Measurements from ENCODE around the gene JOSD1. TPM values are rescaled to one million over a fixed set of nuclear protein-coding genes. Genes with fewer than 3 reads are reported as not detected.

Gene JOSD1
- total RNA-seq, 2 experiments from 2014 or later, result 303 to 307 TPM

DNA sequence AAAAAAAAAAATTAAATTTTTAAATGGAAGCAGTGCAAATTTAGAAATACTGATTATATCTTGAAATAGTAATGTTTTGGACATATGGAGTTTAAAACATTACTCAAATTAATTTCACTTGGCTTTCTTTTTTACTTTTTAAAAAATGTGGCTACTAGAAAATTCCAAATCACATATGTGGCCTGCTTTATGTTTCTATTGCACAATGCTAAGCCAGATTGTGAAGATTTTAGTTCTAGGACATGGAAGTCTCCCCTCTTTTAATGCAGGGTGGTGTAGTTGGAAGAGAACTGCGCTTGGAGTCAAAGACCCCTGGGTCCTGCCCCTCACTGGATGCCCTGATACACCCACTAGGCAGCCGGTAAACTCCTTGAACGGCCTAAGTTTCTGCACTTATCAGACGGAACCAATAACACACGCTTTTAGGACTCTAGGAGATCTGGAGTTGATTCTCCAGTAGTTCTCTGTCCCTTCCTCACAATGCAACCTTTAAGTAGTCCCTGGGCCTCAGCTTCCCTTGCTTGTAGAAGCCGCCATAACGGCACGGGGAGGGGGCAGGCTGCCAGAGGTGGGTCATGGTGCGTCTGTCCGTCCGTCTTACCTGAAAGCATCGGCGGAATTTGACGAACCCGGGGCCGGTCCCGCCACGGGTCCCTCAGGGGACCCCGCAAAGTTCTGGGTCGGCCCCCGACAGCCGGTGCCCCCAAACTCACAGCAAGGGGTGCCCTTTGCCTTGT, 45.1 kb downstream of the JOSD1 start:
- TF ChIP-seq, protein P1, sequence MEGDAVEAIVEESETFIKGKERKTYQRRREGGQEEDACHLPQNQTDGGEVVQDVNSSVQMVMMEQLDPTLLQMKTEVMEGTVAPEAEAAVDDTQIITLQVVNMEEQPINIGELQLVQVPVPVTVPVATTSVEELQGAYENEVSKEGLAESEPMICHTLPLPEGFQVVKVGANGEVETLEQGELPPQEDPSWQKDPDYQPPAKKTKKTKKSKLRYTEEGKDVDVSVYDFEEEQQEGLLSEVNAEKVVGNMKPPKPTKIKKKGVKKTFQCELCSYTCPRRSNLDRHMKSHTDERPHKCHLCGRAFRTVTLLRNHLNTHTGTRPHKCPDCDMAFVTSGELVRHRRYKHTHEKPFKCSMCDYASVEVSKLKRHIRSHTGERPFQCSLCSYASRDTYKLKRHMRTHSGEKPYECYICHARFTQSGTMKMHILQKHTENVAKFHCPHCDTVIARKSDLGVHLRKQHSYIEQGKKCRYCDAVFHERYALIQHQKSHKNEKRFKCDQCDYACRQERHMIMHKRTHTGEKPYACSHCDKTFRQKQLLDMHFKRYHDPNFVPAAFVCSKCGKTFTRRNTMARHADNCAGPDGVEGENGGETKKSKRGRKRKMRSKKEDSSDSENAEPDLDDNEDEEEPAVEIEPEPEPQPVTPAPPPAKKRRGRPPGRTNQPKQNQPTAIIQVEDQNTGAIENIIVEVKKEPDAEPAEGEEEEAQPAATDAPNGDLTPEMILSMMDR (IDR thresholded peaks at IDR 0.05), result no peak
- no peak for DNase-seq
- Histone ChIP-seq H3K9me3 (ENCODE audit: control insufficient read depth in 1 of 2, insufficient read depth in 1 of 2, low read length in 2 of 2) (no peaks in the 10 kb centered on the region), H3K27me3 (ENCODE audit: control insufficient read depth in 1 of 2, insufficient read depth in 2 of 2, low read length in 2 of 2) (no peaks in the 10 kb centered on the region), H3K4me3 (ENCODE audit: low read length) (peak overlapping the region; percentile 86), H3K27ac (ENCODE audit: low read depth in 1 of 2, low read length in 2 of 2) (peak overlapping the region; percentile 83 to 94), H3K4me1 (ENCODE audit: insufficient read depth, low read length) (peaks cover 19% of the 10 kb centered on the region), H3K36me3 (ENCODE audit: insufficient read depth, low read length) (no peaks in the 10 kb centered on the region)
- Mint-ChIP-seq H3K27ac (peak overlapping the region; percentile 98), H3K36me3 (ENCODE audit: low read depth) (peaks cover 4% of the 10 kb centered on the region), H3K4me1 (ENCODE audit: low read depth) (peaks cover 23% of the 10 kb centered on the region), H3K27me3 (no peaks in the 10 kb centered on the region), H3K9me3 (no peaks in the 10 kb centered on the region), H3K4me3 (peak overlapping the region; percentile 97)
- CTCF ChIA-PET, result interaction anchor here (5.2 kb wide), 1 partner anchor 25 kb away, joined by 22 read pairs; the partner anchor contains the start of gene TOMM22
- POLR2A ChIA-PET, result interaction anchor here (1.4 kb wide), 1 partner anchor 78 kb away, joined by 5 read pairs; no protein-coding TSS in a partner anchor
- ATAC-seq (ENCODE audit: poor library complexity), result no peak
- intact Hi-C loops (cut with DNase I, micrococcal nuclease), result loop anchor here (1.0 to 10.0 kb wide), 8 partner anchors 26 to 381 kb away; partner anchors contain the start of genes DDX17 (in 1 of the 2), DMC1 (in 1 of the 2), DNAL4 (in 1 of the 2) and GTPBP1 (in 1 of the 2)

DNA sequence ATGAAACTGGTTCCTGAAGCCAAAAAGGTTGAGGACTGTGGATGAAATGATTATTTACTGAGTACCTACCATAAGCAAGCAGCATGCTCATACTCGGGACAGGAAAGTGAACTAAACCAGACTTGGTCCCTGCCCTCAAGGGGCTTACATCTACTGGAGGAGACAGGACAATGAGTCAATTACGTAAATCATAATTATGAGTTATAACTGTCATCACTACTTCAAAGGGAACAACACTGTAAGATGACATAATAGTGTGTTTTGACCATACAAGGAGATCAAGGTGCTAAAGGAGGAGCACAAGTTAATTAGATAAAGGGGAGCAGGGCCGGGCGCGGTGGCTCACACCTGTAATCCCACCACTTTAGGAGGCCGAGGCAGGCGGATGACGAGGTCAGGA, 47.0 kb downstream of the JOSD1 start:
- POLR2A ChIA-PET, result no interaction called here
- Mint-ChIP-seq H3K4me3 (peak overlapping the region; percentile 57), H3K9me3 (no peaks in the 10 kb centered on the region), H3K27ac (no peak overlapping the region), H3K36me3 (ENCODE audit: low read depth) (peaks cover 4% of the 10 kb centered on the region), H3K4me1 (ENCODE audit: low read depth) (peaks cover 23% of the 10 kb centered on the region), H3K27me3 (no peaks in the 10 kb centered on the region)
- CTCF ChIA-PET, result interaction anchor here (0.7 to 5.2 kb wide), 2 partner anchors 27 to 1612 kb away, joined by 3 to 22 read pairs; partner anchors contain the start of gene TOMM22
- H3K36me3 ChIP-seq (ENCODE audit: insufficient read depth, low read length), result no peaks in the 10 kb centered on the region
- H3K27me3 ChIP-seq (ENCODE audit: control insufficient read depth in 1 of 2, insufficient read depth in 2 of 2, low read length in 2 of 2), result no peaks in the 10 kb centered on the region
- H3K27ac ChIP-seq (ENCODE audit: low read depth in 1 of 2, low read length in 2 of 2), result no peak overlapping the region
- TF ChIP-seq, protein P1 (IDR thresholded peaks at IDR 0.05), result no peak
- H3K4me3 ChIP-seq (ENCODE audit: low read length), result no peak overlapping the region
- peaks cover 19% of the 10 kb centered on the region for H3K4me1 ChIP-seq (ENCODE audit: insufficient read depth, low read length)
- H3K9me3 ChIP-seq (ENCODE audit: control insufficient read depth in 1 of 2, insufficient read depth in 1 of 2, low read length in 2 of 2), result no peaks in the 10 kb centered on the region
- intact Hi-C loops (cut with DNase I, micrococcal nuclease), result loop anchor here in 1 of 2 experiments (10.0 kb wide), 2 partner anchors 149 to 379 kb away; partner anchors contain the start of genes DDX17 and TMEM184B
- DNase-seq (no peak), ATAC-seq (ENCODE audit: poor library complexity) (no peak)

DNA sequence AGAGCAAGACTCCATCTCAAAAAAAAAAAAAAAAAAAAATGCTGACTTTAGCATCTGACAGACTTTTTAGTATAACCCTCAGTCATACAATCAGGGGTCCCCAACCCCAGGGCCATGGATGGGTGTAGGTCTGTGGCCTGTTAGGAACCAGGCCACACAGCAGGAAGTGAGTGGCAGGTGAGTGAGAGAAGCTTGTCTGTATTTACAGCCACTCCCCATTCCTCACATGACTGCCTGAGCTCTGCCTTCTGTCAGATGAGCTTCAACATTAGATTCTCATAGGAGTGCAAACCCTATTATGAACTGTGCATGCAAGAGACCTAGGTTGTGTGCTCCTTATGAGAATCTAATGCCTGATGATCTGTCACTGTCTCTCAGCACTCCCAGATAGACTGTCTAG, 47.9 kb downstream of the JOSD1 start:
- POLR2A ChIA-PET, result no interaction called here
- Mint-ChIP-seq H3K27ac (no peak overlapping the region), H3K27me3 (no peaks in the 10 kb centered on the region), H3K4me3 (no peak overlapping the region), H3K4me1 (ENCODE audit: low read depth) (peaks cover 20% of the 10 kb centered on the region), H3K36me3 (ENCODE audit: low read depth) (peaks cover 4% of the 10 kb centered on the region), H3K9me3 (no peaks in the 10 kb centered on the region)
- CTCF ChIA-PET, result interaction anchor here (0.7 to 1.1 kb wide), 2 partner anchors 29 to 354 kb away, joined by 3 to 4 read pairs; partner anchors contain the start of gene TOMM22
- TF ChIP-seq, protein P1 (IDR thresholded peaks at IDR 0.05), result no peak
- ATAC-seq (ENCODE audit: poor library complexity) (no peak), DNase-seq (peak in 1 of 14 experiments; percentile 9)
- H3K4me3 ChIP-seq (ENCODE audit: low read length), result no peak overlapping the region
- intact Hi-C loops (cut with DNase I, micrococcal nuclease), result loop anchor here in 1 of 2 experiments (10.0 kb wide), 2 partner anchors 148 to 378 kb away; partner anchors contain the start of genes DDX17 and TMEM184B
- peaks cover 16% of the 10 kb centered on the region for H3K4me1 ChIP-seq (ENCODE audit: insufficient read depth, low read length)
- no peaks in the 10 kb centered on the region for H3K9me3 ChIP-seq (ENCODE audit: control insufficient read depth in 1 of 2, insufficient read depth in 1 of 2, low read length in 2 of 2)
- no peak overlapping the region for H3K27ac ChIP-seq (ENCODE audit: low read depth in 1 of 2, low read length in 2 of 2)
- H3K36me3 ChIP-seq (ENCODE audit: insufficient read depth, low read length), result no peaks in the 10 kb centered on the region
- no peaks in the 10 kb centered on the region for H3K27me3 ChIP-seq (ENCODE audit: control insufficient read depth in 1 of 2, insufficient read depth in 2 of 2, low read length in 2 of 2)

Data from CD4-positive, alpha-beta T cell (primary cell).